ENCODE measurements around the gene COX4I1.
"Not testable (repeated sequence)": the region's sequence is repeated elsewhere in the genome, so short reads cannot be mapped to it uniquely, and the experiment has no call there.

COX4I1 gene

GRCh38 chr16:85826686-85827247 is 27.3 kb downstream of the COX4I1 start:
- no peak for DNase-seq

- DNase-seq, result no peak
These were observed 28.7 kb downstream of the COX4I1 start for GRCh38 chr16:85828166-85828565.

GRCh38 chr16:85829171-85829719 is 29.8 kb downstream of the COX4I1 start:
- no peak for DNase-seq

GRCh38 chr16:85829751-85830445 is 30.4 kb downstream of the COX4I1 start:
- DNase-seq, result no peak

GRCh38 chr16:85830821-85831220 is 31.3 kb downstream of the COX4I1 start:
- no peak for DNase-seq

- no peak for DNase-seq
These were observed 33.2 kb downstream of the COX4I1 start for GRCh38 chr16:85832570-85833218.

- no peak for DNase-seq
These were observed 33.9 kb downstream of the COX4I1 start for GRCh38 chr16:85833219-85833920.

GRCh38 chr16:85834741-85835140 is 35.2 kb downstream of the COX4I1 start:
- DNase-seq, result no peak

- DNase-seq, result no peak
These were observed 35.8 kb downstream of the COX4I1 start for GRCh38 chr16:85835227-85835751.

- DNase-seq, result no peak
These were observed 36.6 kb downstream of the COX4I1 start for GRCh38 chr16:85835956-85836705.

GRCh38 chr16:85836706-85837582 is 37.4 kb downstream of the COX4I1 start:
- DNase-seq, result no peak

GRCh38 chr16:85837654-85838053 is 38.2 kb downstream of the COX4I1 start:
- not testable (repeated sequence) for DNase-seq

- DNase-seq, result no peak
These were observed 38.9 kb downstream of the COX4I1 start for GRCh38 chr16:85838381-85838780.

GRCh38 chr16:85838876-85839585 is 39.5 kb downstream of the COX4I1 start:
- no peak for DNase-seq

- no peak for DNase-seq
These were observed 40.3 kb downstream of the COX4I1 start for GRCh38 chr16:85839681-85840240.

- no peak for DNase-seq
These were observed 40.9 kb downstream of the COX4I1 start for GRCh38 chr16:85840395-85840794.

- DNase-seq, result no peak
These were observed 41.3 kb downstream of the COX4I1 start for GRCh38 chr16:85840801-85841200.

- DNase-seq, result no peak
These were observed 42.9 kb downstream of the COX4I1 start for GRCh38 chr16:85842435-85842834.

- no peak for DNase-seq
These were observed 43.4 kb downstream of the COX4I1 start for GRCh38 chr16:85842848-85843247.

- DNase-seq, result no peak
These were observed 44.1 kb downstream of the COX4I1 start for GRCh38 chr16:85843471-85844168.
